GM19467 (cell line): Measurements from ENCODE around the gene ST8SIA1.
"Not testable (repeated sequence)": the region's sequence is repeated elsewhere in the genome, so short reads cannot be mapped to it uniquely, and the experiment has no call there.

Experiments used
- ATAC-seq: cut with Tn5 transposase; IDR thresholded peaks from one replicate; pipeline ENCODE4 v1.9.1; 2021; ENCODE audit warnings: mild to moderate bottlenecking, moderate library complexity; ENCODE audit not compliant: unreplicated experiment

The ST8SIA1 gene

DNA sequence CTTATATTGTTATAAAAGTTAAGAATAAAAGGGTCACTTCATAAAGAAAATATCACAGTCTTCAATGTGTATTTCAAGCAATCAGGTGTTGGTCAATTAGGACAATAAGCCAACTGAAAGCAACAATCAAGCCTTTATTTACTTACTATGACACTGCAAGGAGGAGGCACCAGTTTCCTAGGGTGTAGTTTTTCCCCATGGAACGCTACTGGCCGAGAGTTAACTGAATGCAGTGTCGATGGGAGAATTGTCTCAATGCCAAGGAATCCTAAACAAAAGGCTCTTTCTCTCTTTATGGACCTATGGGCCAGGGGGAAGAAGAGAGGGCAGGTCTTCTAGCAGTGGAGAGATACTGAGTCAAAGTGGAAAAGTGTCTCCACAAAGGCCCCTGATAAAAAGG lies 146.1 kb downstream of the ST8SIA1 start:
- no peak for ATAC-seq

DNA sequence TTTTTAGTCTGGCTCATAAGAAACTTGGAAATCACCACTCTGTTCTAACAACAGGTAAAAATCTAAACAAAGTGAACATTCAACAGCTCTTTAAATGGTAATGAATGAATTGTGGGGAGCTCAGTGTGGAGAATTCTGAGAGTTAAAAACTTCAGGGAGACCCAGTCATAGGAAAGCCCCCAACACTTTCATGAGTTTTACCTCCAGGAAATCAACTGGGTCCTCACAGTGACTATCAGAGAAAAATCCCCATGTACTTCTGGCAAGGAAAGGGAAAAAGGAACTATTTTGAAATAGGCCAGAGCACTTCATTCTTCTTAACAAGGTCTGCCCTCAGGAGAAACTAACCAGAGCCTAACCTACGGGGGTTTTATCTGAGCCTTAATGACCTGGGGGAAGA lies 153.8 kb downstream of the ST8SIA1 start:
- no peak for ATAC-seq

DNA sequence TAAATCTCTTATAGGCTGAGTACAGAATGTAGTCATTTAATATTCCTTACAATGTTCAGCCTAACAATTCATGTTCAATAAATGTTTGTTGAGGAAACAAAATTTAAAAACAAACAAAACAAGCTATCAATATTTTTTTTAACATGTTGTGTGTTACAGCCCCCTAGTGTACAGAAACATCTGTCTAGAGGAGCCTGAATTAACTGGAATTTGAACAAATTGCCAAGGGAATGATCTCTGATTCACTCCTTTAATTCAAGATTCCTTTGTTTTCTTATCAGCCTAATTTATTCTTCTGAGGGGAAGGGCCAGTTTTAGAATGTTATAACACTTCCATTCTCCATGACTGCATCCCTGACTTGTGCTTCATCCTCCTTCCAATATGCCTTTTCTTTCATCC lies 161.3 kb downstream of the ST8SIA1 start:
- ATAC-seq, result no peak

DNA sequence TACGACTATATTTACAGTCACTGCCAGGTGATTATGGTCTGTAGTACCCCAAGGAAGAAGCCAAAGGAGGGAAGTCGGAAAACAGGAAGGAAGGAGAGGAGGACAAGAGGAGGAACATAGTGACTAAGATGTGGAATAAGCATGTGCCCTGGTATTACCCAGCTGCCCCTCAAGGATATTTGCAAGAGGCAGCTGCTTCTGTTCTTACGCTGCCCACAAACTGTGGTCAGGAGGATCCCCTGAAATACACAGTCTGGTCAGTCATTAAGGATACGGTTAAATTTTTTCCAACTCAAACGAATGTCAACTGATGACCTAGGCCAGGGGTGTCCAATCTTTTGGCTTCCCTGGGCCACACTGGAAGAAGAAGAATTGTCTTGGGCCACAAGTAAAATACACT lies 162.0 kb downstream of the ST8SIA1 start:
- ATAC-seq, result no peak

DNA sequence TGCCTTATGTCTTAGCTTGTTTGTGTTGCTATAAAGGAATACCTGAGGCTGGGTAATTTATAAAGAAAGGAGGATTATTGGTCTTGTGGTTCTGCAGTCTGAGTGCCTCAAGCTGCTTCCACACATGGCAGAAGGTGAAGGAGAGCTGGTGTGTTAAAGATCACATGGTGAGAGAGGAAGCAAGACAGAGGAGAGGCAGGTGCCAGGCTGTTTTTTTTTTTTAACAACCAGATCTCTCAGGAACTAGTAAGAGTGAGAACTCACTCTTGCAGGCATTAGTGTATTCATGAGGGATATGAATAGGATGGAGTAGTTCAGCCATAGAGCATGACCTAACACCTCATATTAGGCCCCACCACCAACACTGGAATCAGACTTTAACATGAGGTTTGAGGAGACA lies 165.1 kb downstream of the ST8SIA1 start:
- ATAC-seq, result no peak

DNA sequence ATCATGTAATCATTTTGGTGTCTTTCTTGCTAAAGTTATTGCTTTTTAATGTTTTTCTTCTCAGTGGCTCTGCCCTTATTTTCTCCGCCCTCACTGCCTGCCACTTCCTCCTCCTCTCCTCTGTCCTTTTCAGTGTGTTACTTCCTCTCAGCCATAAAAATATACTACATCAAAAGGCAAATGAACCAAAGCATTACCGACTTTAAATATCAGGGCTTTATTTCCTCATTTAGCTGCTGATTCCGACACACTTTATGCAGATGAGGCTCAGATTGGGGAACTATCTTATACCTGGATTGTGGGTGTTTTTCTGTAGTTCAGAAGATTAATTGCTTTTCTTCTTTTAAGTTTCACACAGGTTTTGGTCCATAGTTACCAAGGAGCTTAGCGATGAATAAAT lies 170.4 kb downstream of the ST8SIA1 start:
- no peak for ATAC-seq

DNA sequence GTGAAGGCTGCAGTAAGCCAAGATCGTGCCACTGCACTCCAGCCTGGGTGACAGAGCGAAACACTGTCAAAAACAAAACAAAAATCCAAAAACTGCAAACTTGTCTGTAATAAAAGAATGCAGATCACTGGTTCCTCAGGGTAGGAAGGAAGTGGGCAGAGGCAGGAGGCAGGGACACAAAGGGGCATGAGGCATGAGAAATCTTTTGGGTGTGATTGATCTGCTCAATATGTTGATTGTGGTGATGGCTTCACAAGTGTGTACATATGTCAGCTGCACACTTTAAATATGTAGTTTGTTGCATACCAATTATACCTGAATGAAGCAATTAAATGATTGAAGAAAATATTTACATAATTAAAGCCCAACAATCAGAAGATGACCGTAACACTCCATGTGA lies 170.9 kb downstream of the ST8SIA1 start:
- ATAC-seq, result no peak

DNA sequence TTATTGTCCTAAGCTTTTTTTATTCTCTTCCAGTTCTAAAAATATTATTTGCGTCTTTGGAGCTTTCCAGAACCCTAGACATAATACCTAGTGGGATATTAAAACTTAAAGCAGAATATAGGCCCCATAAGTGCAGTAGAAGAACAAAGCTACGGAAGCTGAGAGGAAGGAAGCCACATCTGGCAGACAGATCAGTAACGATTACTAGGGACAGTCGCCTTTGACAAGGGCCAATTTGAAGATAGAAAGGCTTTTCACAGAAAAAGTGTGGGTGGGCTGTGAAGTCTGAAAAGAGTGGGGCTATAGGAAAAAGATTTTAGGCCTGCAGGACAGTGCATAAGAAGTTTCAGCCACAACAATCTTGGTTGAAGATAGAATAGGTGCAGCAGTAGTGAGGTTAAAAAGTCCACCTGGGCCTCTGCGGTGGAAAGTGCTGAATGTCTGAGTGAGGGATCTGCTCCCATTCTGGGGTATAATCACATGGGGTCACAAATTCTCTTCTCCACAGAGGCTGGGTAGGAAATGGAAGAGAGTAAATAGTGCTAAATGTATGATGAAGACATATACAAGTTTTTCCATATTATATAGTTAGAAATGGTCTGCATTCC lies 174.0 kb downstream of the ST8SIA1 start:
- no peak for ATAC-seq

DNA sequence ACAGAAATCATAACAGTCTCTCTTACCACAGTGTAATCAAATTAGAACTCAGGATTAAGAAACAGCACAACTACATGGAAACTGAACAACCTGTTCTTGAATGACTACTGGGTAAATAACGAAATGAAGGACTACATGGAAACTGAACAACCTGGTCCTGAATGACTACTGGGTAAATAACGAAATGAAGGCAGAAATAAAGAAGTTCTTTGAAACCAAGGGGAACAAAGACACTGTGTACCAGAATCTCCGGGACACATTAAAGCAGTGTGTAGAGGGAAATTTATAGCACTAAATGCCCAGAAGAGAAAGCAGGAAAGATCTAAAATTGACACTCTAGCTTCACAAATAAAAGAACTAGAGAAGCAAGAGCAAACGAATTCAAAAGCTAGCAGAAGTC lies 185.2 kb downstream of the ST8SIA1 start:
- ATAC-seq, result not testable (repeated sequence)

DNA sequence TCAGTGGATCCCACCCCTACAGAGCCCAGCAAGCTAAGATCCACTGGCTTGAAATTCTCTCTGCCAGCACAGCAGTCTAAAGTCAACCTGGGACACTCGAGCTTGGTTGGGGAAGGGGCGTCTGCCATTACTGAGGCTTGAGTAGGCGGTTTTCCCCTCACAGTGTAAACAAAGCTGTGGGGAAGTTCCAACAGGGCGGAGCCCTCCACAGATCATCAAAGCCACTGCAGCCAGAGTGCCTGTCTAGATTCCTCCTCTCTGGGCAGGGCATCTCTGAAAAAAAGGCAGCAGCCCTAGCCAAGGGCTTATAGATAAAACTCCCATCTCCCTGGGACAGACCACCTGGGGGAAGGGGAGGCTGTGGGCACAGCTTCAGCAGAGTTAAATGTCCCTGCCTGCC lies 187.8 kb downstream of the ST8SIA1 start:
- not testable (repeated sequence) for ATAC-seq
